HG03575 (cell line): Measurements from ENCODE around the gene MEGF6.

ENCODE experiments used
- ATAC-seq: cut with Tn5 transposase; IDR thresholded peaks from one replicate; pipeline ENCODE4 v1.9.1; 2021; ENCODE audit not compliant: unreplicated experiment, insufficient number of reproducible peaks, low FRiP score; ENCODE audit errors: extremely low read depth

MEGF6 gene

DNA sequence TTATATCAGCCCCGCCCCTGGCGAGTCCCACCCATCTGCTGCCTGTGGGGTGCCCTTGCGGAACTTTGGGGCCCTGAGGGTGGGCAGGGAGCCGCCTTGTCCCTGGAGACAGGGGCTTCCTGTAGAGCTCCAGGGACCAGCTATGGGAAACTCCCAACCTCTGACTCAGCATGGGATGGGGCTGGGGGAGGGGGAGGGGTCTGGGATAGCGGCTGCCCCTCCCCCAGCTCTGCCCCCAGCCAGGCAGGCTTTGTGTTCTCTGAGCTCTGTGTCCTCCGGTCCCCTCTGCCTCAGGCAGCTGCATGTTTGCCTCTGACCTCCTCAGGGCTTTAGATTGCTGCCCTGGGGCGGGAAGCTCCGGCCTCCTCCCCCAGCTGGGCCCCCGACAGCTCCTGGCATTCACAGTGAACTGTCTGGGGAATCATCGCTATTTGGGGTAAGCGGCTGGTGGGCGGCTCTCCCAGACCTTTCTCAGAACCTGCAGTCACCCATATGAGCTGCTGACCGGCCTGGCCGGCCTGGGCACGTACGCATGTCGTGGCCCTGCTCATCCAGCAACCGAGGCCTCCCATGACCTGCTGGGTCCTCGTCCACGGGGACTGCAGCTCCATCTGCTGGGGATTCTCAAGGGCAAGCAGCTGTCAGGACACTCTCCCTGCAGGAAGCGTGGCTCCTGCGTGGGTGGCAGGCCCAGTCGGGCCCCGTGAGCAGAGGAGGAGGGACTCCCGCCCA, 139.8 kb downstream of the MEGF6 start:
- no peak for ATAC-seq

GRCh38 chr1:3470650-3471355, 140.5 kb downstream of the MEGF6 start:
- no peak for ATAC-seq

GRCh38 chr1:3469849-3470649, 141.3 kb downstream of the MEGF6 start:
- no peak for ATAC-seq

GRCh38 chr1:3469104-3469848, 142.0 kb downstream of the MEGF6 start:
- no peak for ATAC-seq

- ATAC-seq: no peak
These were observed 142.8 kb downstream of the MEGF6 start for GRCh38 chr1:3468236-3469103.

GRCh38 chr1:3467096-3468036, 143.9 kb downstream of the MEGF6 start:
- ATAC-seq: no peak

DNA sequence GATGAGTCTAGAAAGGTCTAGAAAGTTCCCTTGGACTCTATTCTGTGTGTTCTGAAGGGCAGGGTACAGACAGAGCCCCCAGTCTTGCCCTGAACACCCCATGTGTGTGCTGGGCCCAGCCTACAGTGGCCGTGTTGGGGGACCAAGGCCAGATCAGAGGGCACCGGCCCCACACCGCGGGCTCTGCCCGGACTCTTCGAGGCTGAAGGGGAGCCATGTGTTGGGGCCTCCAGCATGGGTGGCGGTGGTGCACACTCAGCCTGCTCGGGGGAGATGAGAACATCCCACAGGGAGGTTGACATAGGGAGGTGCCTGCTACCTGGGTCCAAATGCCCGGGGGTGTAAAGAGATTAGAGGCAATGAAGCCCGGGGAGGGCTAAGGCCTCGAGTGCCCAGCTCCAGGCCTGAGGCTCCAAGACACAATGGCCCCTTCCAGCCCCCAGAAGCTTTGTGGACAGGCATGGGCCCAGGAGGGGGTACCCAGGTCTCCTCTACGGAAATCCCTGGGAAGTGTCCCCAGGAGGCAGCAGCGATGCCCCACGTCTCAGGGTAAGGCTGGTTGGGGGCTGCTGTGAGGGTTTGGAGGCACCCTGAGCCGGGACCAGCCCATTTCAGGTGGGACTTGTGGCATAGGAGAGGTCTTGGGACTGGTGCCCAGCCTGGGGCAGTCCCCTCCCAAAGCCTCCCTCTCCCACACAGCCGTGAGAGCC, 144.8 kb downstream of the MEGF6 start:
- no peak for ATAC-seq

DNA sequence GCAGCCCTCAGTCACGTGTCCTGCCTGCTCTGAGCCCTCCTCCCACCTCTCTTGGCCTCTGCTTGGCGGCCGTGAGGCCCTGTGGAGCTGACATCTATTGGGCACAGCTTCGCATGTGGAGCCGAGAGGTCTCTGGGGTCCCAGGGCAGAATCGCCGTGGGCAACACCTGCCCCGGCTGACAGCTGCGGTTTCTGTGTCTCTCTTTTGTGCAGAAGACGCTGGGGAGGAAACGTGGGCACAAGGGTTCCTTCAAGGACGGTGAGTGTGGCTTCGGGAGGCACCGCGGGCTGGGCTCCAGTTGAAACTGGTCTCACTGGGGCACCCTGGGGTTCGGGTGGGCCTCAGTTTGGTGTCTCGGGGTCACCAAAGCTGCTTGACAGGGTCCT, 145.4 kb downstream of the MEGF6 start:
- ATAC-seq: no peak

DNA sequence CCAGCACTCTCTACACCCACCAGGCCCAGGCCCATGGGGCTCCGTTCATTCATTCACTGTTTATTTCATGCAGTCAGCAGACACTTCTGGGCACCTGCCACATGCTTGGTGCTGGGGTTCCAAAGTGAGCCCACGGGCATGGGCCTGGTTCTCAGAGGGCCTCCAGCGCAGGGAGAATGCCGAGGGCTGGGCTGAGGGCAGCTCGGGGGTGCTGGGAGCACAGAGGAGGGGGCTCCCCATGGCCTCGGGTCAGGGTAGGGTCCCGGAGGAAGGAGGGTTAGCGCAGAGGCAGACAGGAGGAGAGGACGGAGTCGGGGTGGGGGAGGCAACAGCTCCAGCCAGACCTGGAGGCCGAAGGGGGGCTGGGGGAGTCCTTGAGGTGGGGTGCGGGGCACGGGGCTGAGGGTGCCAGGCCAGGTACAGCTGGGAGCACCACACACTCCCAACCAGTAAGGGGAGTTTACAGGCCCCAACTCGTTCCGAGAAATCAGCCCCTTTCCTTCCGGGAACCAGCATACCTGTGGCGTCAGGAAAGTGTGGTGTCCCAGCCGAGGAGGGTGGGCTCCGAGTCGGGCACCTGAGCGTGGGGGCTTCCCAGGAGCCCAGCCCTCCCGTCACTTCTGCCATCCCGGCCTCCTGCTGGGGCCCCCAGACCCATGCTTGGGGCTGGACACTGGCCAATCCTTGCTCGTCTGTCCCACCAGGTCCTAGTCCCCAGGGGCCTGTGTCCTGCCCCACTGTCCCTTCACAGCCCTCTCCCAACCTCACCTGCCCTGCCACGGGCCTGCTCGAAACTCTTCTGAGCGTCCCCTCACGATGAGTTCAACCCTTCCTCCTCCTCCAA, 146.0 kb downstream of the MEGF6 start:
- no peak for ATAC-seq

DNA sequence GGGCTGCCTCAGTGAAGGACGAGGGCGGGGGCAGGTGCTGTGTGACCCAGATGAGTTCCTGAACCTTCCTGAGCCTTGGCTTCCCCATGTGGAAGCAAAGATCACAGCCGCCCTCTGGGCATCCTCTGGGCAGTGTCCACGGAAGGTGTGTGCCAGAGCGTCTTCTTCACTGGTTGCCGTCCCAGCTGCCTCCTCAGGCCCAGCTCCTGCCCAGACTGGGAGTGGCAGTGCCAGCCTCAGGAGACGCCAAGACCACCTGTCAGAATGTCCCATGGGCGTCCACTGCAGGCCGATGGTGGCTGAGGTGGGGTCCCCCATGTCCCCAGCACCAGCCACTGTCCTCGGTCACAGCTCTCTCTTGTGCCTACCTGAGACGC, 146.7 kb downstream of the MEGF6 start:
- no peak for ATAC-seq

GRCh38 chr1:3463891-3464648, 147.2 kb downstream of the MEGF6 start:
- ATAC-seq: no peak

- ATAC-seq: no peak
These were observed 147.9 kb downstream of the MEGF6 start for GRCh38 chr1:3463408-3463863.

DNA sequence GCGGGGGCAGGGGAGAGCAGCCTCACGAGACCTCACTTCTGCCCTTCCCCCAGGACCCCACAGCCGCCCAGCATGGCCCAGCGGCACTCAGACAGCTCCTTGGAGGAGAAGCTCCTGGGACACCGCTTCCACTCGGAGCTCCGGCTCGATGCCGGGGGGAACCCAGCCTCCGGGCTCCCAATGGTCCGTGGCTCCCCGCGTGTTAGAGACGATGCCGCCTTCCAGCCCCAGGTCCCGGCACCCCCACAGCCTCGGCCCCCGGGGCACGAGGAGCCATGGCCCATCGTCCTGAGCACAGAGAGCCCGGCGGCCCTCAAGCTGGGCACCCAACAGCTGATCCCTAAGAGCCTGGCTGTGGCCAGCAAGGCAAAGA, 148.3 kb downstream of the MEGF6 start:
- no peak for ATAC-seq

DNA sequence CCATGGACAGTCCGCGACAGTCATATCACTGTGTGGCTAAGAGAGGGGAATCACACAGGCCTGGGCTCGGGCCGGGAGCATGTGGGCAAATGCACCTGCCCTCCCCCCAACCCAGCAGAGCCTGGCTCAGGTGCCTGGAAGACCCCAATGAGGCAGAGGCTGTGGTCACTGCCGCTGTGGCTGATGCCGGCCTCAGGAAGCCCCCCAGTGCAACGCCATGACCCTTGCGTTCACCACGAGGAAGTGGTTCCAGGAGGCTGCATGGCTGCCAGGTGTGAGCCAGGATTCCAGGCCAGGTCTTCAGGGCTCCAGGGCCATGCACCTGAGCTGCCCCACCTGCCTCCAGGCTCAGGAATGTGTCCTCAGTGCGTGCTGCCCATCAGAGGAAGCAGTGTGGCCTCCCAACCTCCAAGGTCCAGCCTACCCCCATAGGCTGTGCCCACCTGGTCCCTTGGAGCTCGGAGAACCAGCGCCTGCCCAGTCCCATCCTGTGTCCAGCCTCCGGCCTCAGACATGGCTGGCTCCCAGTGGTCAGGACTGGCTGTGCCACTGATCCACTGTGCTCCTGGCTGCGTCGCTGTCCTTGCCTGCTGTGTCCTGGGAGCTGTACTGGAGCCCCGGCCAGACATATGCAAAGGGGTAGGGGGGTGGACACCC, 148.8 kb downstream of the MEGF6 start:
- no peak for ATAC-seq

DNA sequence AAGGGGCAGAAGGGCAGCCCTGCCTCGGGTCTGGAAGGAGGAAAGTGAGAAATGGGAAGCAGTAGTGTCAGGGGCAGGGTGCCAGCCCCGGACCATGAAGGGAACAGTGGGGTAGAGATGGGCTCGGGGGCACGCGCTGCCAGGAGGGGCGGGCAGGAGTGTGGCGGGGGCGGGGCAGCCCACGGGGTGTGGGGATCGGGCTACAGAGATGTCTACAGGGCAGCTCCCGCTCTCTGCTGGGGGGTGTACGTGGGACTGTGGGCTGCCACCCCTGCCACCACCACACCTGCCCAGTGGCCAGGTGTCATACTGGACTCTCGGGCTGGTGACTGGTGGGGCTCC, 149.4 kb downstream of the MEGF6 start:
- ATAC-seq: no peak
